Omental fat pad (tissue), 4 donors: ENCODE measurements around the gene TTC33. TPM values are rescaled to one million over a fixed set of nuclear protein-coding genes. Genes with fewer than 3 reads are reported as not detected.
"Not testable (repeated sequence)": the region's sequence is repeated elsewhere in the genome, so short reads cannot be mapped to it uniquely, and the experiment has no call there.

Source experiments
- ATAC-seq: fragments of 150-250 bp; one replicate; pipeline ENCODE4 v1.9.1; 2016; ENCODE audit warnings: mild to moderate bottlenecking, moderate library complexity; ENCODE audit not compliant: low FRiP score
- DNase-seq: peaks from one replicate; pipeline ENCODE4 v3.0.0-alpha.2; 2019; ENCODE audit warnings: low spot score
- CTCF ChIP-seq, 3 donors: fragments of 450-650 bp; IDR thresholded peaks; one replicate each; pipeline ENCODE4 v1.5.1; 2016 to 2017; ENCODE audit warnings: antibody characterized with exemption in 3 of 3, mild to moderate bottlenecking in 3 of 3, moderate library complexity in 2 of 3
- total RNA-seq, 4 donors: library from RNA; depleted of rRNA; stranded (reverse); fragments of >200 nt; gene quantifications; one replicate each; pipeline ENCODE4 v1.1.0, GENCODE V29; 2016

Gene TTC33
- total RNA-seq, 4 donors from 2014 or later, result 8.3 to 15.4 (median 9.3) TPM

DNA sequence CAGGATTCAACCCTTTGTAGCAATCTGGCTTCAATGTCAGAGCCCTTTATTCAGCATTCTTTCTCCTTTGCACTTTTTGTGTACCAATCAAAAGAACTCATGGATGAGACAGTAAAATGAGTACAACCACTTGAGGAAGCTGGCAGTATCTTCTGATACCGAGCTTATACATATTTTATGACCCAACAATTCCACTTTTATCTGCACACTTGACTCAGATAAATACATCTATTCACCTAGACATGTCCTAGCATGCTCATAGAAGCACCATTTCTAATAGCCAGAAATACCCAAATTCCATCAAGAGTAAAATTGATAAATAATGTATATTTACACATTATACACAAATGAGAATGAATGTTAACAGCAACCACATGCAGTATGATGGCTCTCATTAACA, 187.2 kb downstream of the TTC33 start:
- DNase-seq, result no peak
- ATAC-seq, result no peak
- TF ChIP-seq CTCF (IDR thresholded peaks at IDR 0.05), result no peak

GRCh38 chr5:40563173-40563572, 192.6 kb downstream of the TTC33 start:
- not testable (repeated sequence) for ATAC-seq, DNase-seq

- TF ChIP-seq CTCF (IDR thresholded peaks at IDR 0.05), result no peak
- no peak for ATAC-seq
- no peak for DNase-seq
Observed at GRCh38 chr5:40560474-40561110, 195.2 kb downstream of the TTC33 start.

GRCh38 chr5:40559306-40559705, 196.5 kb downstream of the TTC33 start:
- no peak for TF ChIP-seq CTCF (IDR thresholded peaks at IDR 0.05)
- no peak for DNase-seq
- ATAC-seq, result no peak

GRCh38 chr5:40557501-40557900, 198.3 kb downstream of the TTC33 start:
- DNase-seq (no peak), ATAC-seq (no peak)
- TF ChIP-seq CTCF (IDR thresholded peaks at IDR 0.05), result no peak

DNA sequence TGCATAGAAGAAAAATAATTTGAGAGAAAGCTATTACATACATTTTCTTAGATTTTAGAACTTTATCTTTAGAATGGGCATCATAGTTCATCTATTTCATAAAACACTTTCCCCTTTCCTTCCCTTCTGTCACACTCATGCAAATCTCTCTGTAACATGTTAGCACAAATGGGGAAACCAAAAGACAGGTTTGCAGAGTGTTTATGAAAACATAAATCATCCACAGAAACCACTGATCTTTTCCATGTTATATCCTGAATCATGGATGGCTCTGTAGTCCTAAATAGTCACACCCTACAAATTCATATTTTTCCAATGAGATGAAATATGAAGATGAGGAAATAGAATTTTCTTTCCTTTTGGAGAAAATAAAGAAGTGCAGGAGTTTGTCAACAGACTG, 198.9 kb downstream of the TTC33 start:
- DNase-seq (no peak), ATAC-seq (no peak)
- TF ChIP-seq CTCF (IDR thresholded peaks at IDR 0.05), result no peak

DNA sequence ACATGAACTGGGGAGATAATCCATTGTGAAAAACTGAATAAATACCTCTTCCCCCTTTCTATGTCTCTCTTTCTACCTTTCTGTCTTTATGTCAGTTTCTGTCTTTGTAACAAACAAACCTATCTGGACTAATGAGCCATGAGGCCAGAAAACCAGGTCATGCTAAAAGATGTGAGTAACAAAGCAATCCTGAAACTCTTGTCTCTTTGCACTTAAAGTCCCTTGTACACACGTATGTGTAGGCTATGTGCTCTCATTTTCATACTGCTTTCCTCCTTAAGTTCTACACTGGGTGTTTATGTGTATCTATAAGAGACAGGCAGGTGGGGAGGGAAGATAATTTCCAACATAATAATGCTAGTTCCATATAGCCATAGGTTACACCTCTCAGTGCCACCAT, 199.9 kb downstream of the TTC33 start:
- DNase-seq (no peak), ATAC-seq (no peak)
- no peak for TF ChIP-seq CTCF (IDR thresholded peaks at IDR 0.05)
